Measurements from ENCODE around the gene XPNPEP3.
A peak's percentile ranks its signal among the peaks of the same experiment; 100 is the strongest.
"Not testable (repeated sequence)": the region's sequence is repeated elsewhere in the genome, so short reads cannot be mapped to it uniquely, and the experiment has no call there.

The XPNPEP3 gene

DNA sequence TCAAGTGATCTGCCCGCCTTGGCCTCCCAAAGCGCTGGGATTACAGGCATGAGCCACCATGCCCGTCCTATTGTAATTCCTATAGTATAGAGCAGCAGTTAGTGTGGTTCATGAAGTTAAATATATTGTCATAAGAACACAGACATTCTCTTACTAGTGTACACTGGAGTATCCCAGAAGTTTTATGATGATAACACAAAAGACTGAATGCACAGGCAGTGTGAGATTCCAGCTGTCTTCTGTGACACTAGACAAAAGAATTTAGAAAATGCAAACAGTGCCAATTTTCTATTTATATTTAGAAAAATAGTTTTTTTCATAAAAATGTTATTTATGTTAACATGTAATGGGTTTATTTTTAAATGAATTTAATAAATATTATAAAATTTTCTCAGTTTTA lies 54.8 kb downstream of the XPNPEP3 start:
- no peak for TF ChIP-seq CTCF (IDR thresholded peaks at IDR 0.05; ENCODE audit: low read depth, low read length)

GRCh38 chr22:40912987-40913386 lies 56.0 kb downstream of the XPNPEP3 start:
- H3K4me3 ChIP-seq (ENCODE audit: low read depth, low read length), result not testable (repeated sequence)

More for the DNA sequence above, 54.8 kb downstream of the XPNPEP3 start:
- H3K4me3 ChIP-seq (ENCODE audit: low read depth, low read length), result no peak overlapping the region

DNA sequence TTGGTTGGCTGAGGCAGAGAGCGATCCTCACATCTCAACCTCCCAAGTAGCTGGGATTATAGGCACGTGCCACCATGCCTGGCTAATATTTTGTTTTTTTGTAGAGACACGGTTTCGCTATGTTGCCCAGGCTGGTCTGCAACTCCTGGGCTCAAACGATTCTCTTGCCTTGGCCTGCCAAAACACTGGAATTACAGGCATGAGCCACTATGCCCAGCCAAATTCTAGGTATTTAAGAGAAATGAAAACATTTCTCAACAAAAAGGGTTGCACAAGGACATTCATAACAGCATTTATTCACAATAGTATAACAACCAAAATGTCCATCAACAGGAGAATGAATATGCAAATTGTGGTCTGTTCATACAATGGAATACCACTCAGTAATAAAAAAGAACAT lies 62.5 kb downstream of the XPNPEP3 start:
- no peak overlapping the region for H3K4me3 ChIP-seq (ENCODE audit: low read depth, low read length)
- no peak for TF ChIP-seq CTCF (IDR thresholded peaks at IDR 0.05; ENCODE audit: low read depth, low read length)

- H3K4me3 ChIP-seq (ENCODE audit: low read depth, low read length), result no peak overlapping the region
- no peak for TF ChIP-seq CTCF (IDR thresholded peaks at IDR 0.05; ENCODE audit: low read depth, low read length)
Measured at GRCh38 chr22:40920526-40920925, 63.6 kb downstream of the XPNPEP3 start.

DNA sequence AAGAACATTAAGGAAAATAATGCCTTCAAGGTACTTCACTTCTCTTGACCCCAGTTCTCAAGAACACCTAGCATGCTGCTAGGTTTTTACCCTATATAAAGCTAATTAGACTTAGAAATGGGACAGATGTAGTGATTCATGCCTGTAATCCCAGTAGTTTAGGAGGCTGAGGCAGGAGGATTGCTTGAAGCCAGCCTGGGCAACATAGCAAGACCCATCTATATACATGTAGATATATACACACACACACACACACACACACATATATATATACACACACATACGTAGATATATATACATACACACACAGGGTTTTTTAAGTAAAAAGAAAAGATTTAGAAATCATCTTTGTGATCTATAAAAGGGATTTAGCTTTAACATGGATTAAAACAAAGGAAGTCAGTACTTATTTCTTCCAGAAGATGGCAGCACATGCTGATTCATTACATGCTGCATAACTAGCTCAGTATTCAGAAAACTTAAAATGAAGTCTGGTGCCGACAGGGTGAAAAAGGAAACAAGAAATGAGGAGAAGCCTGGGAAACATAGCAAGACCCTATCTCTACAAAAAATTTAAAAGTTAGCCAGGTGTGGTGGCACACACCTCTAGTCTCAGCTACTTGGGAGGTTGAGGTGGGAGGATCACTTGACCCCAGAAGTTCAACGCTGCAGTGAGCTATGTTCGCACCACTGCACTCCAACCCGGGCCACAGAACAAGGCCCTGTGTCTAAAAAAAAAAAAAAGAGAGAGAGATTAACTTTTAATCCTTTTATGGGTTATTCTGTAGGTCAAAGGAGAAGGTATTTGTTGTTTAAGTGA lies 65.7 kb downstream of the XPNPEP3 start:
- TF ChIP-seq CTCF (IDR thresholded peaks at IDR 0.05; ENCODE audit: low read depth, low read length), result 0 out of 2 replicates have a peak, but pooled peaks have one; percentile 16
- H3K4me3 ChIP-seq (ENCODE audit: low read depth, low read length), result no peak overlapping the region

GRCh38 chr22:40928657-40929056 lies 71.7 kb downstream of the XPNPEP3 start:
- no peak overlapping the region for H3K4me3 ChIP-seq (ENCODE audit: low read depth, low read length)
- no peak for TF ChIP-seq CTCF (IDR thresholded peaks at IDR 0.05; ENCODE audit: low read depth, low read length)

GRCh38 chr22:40932396-40932795 lies 75.4 kb downstream of the XPNPEP3 start:
- TF ChIP-seq CTCF (IDR thresholded peaks at IDR 0.05; ENCODE audit: low read depth, low read length), result no peak
- H3K4me3 ChIP-seq (ENCODE audit: low read depth, low read length), result no peak overlapping the region

GRCh38 chr22:40939202-40939601 lies 82.3 kb downstream of the XPNPEP3 start:
- no peak overlapping the region for H3K4me3 ChIP-seq (ENCODE audit: low read depth, low read length)
- no peak for TF ChIP-seq CTCF (IDR thresholded peaks at IDR 0.05; ENCODE audit: low read depth, low read length)
